Left forelimb (tissue), 1 donor: ENCODE measurements around the gene RYK.
"Not testable (repeated sequence)": the region's sequence is repeated elsewhere in the genome, so short reads cannot be mapped to it uniquely, and the experiment has no call there.

Source experiments
- DNase-seq: peaks from one replicate; pipeline ENCODE4 v3.0.0-alpha.2; 2018; ENCODE audit warnings: low spot score

Gene RYK

GRCh38 chr3:134216851-134217250 lies 33.8 kb downstream of the RYK start:
- no peak for DNase-seq

GRCh38 chr3:134216191-134216764 lies 34.4 kb downstream of the RYK start:
- DNase-seq, result no peak

- no peak for DNase-seq
These were observed 36.4 kb downstream of the RYK start for GRCh38 chr3:134214239-134214638.

GRCh38 chr3:134212967-134213665 lies 37.5 kb downstream of the RYK start:
- DNase-seq, result peak; percentile 84

GRCh38 chr3:134211797-134212196 lies 38.9 kb downstream of the RYK start:
- DNase-seq, result no peak

- DNase-seq, result no peak
These were observed 45.2 kb downstream of the RYK start for GRCh38 chr3:134205451-134205850.

- no peak for DNase-seq
These were observed 49.2 kb downstream of the RYK start for GRCh38 chr3:134201201-134202130.

GRCh38 chr3:134199880-134200279 lies 50.8 kb downstream of the RYK start:
- not testable (repeated sequence) for DNase-seq

GRCh38 chr3:134199240-134199639 lies 51.4 kb downstream of the RYK start:
- no peak for DNase-seq

GRCh38 chr3:134198414-134198813 lies 52.2 kb downstream of the RYK start:
- no peak for DNase-seq

- no peak for DNase-seq
These were observed 52.9 kb downstream of the RYK start for GRCh38 chr3:134197681-134198261.

- DNase-seq, result no peak
These were observed 56.4 kb downstream of the RYK start for GRCh38 chr3:134194247-134194646.

- DNase-seq, result no peak
These were observed 60.4 kb downstream of the RYK start for GRCh38 chr3:134190250-134190649.

GRCh38 chr3:134189849-134190248 lies 60.8 kb downstream of the RYK start:
- no peak for DNase-seq

GRCh38 chr3:134186391-134186790 lies 64.3 kb downstream of the RYK start:
- no peak for DNase-seq

- DNase-seq, result no peak
These were observed 69.9 kb downstream of the RYK start for GRCh38 chr3:134180761-134181160.

- no peak for DNase-seq
These were observed 71.2 kb downstream of the RYK start for GRCh38 chr3:134179508-134179907.

GRCh38 chr3:134163096-134163495 lies 87.6 kb downstream of the RYK start:
- DNase-seq, result no peak

- DNase-seq, result no peak
These were observed 88.6 kb downstream of the RYK start for GRCh38 chr3:134161898-134162615.

- DNase-seq, result no peak
These were observed 95.2 kb downstream of the RYK start for GRCh38 chr3:134155446-134155845.

- DNase-seq, result no peak
These were observed 96.9 kb downstream of the RYK start for GRCh38 chr3:134153761-134154160.

GRCh38 chr3:134150476-134150875 lies 100.2 kb downstream of the RYK start:
- no peak for DNase-seq
